Uterus (tissue), 4 donors: Measurements from ENCODE around the gene AP1S3. TPM values are rescaled to one million over a fixed set of nuclear protein-coding genes. Genes with fewer than 3 reads are reported as not detected.

Experiments used
- DNase-seq, 2 donors: peaks; one replicate each; pipeline ENCODE4 v3.0.0-alpha.2; 2019 to 2020
- H3K27ac ChIP-seq, 2 donors: fragments of 200-600 bp; sonication (generic); 1 replicate in 1 of 2; 2 replicates in 1 of 2; pipeline ENCODE4 v1.5.1; 2016 to 2018
- H3K27me3 ChIP-seq, 2 donors: fragments of 200-600 bp; sonication (generic); one replicate each; pipeline ENCODE4 v1.5.1; 2018 to 2019; ENCODE audit warnings: control low read depth in 1 of 2
- H3K36me3 ChIP-seq, 2 donors: fragments of 200-600 bp; sonication (generic); one replicate each; pipeline ENCODE4 v1.5.1; 2019; ENCODE audit warnings: control low read depth in 1 of 2
- H3K4me1 ChIP-seq, 2 donors: fragments of 200-600 bp; sonication (generic); one replicate each; pipeline ENCODE4 v1.5.1; 2018 to 2019; ENCODE audit warnings: control low read depth in 1 of 2
- H3K4me3 ChIP-seq, 2 donors: fragments of 200-600 bp; sonication (generic); 1 replicate in 1 of 2; 2 replicates in 1 of 2; pipeline ENCODE4 v1.5.1; 2018 to 2019; ENCODE audit warnings: mild to moderate bottlenecking in 1 of 2
- H3K9me3 ChIP-seq, 2 donors: fragments of 200-600 bp; sonication (generic); one replicate each; pipeline ENCODE4 v1.5.1; 2019; ENCODE audit warnings: control low read depth in 1 of 2
- CTCF ChIP-seq, 4 experiments: fragments of 200-600 bp in 2 of 4; fragments of 450-650 bp in 2 of 4; sonication (generic) in 2 of 4; IDR thresholded peaks; one replicate each; pipeline ENCODE4 v1.5.1; 2016 to 2019; ENCODE audit warnings: antibody characterized with exemption in 4 of 4, mild to moderate bottlenecking in 2 of 4, moderate library complexity in 1 of 4
- POLR2A ChIP-seq, 2 donors: fragments of 450-650 bp; IDR thresholded peaks; one replicate each; pipeline ENCODE4 v1.6.1; 2016; ENCODE audit warnings: antibody characterized with exemption in 2 of 2, mild to moderate bottlenecking in 1 of 2, moderate library complexity in 1 of 2
- intact Hi-C: fragments of 100-400 bp; cut with DNase I; formaldehyde crosslinking; loops from one replicate; pipeline ENCODE4 v1.15.1; 2023; ENCODE audit warnings: low total_unique reads
- total RNA-seq, 4 donors: library from RNA; depleted of rRNA in 3 of 4; stranded (reverse); fragments of >200 nt in 3 of 4; gene quantifications; one replicate each; pipeline versions ENCODE4 v1.1.0 to v1.2.4, GENCODE V29; 2014 to 2023
- donor health status: DM: yes; HTN: yes; CAD: no.

AP1S3 gene
- total RNA-seq, 4 donors from 2014 or later: 2.0 to 5.6 TPM; not detected in 2

DNA sequence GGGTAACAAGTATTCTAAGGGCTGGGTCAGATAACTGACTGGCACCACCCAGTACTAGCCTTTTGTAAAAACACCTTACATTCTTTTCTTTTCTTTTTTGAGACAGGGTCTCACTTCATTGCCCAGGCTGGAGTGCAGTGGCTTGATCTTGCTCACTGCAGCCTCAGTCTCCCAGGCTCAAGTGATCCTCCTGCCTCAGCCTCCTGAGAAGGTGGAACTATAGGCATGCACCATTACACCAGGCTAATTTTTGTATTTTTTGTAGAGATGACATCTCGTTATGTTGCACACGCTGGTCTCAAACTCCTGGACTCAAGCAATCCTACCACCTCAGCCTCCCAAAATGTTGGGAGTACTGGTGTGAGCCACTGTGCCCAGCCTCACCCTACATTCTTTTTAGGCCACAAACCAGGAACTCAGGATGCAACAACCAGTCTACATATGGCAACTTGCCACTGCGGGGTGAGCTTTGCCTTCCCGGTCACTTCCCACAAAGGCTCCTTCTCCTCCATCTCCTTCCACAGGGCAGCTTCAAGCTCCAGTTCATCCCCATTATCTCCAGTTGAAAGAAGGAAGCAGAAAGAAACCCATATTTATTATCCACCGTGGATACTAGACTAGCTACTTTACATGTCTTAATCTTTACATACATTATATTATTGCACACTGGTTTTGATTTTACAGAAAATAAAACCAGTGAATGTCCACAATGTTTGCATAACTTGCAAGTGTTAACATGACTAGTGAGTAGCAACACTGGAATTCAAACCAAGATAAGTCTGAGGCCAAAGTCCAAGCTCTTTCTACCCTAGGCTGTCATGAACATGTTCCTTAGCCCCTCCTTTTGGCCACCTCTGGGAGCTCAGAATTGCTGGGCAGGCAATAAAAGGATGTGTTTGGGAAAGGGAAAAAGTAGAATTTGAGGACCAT, 23.7 kb upstream of the AP1S3 start:
- no peaks in the 10 kb centered on the region for H3K9me3 ChIP-seq
- intact Hi-C loops: no loop called here

DNA sequence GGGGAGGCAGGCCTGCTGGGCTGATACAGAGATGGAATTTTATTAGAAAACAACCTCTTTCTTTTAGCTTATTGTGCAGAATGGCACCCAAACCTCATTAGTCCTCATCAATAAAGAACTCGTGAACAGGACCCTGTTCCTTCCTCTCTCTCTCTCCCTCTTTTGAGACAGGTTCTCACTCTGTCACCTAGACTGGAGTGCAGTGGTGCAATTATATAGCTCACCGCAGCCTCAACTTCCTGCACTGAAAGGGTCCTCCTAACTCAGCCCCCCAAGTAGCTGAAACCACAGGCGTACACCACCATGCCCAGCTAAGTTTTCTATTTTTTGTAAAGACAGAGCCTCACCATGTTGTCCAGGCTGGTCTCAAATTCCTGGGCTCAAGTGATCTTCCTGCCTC, 21.7 kb upstream of the AP1S3 start:
- TF ChIP-seq CTCF (IDR thresholded peaks at IDR 0.05): no peak
- TF ChIP-seq POLR2A (IDR thresholded peaks at IDR 0.05): no peak

More for the DNA sequence above, 23.7 kb upstream of the AP1S3 start:
- Histone ChIP-seq H3K27ac (no peak overlapping the region), H3K36me3 (no peaks in the 10 kb centered on the region), H3K4me1 (no peaks in the 10 kb centered on the region), H3K27me3 (no peaks in the 10 kb centered on the region), H3K4me3 (no peak overlapping the region)
- TF ChIP-seq POLR2A (IDR thresholded peaks at IDR 0.05): no peak
- no peak for TF ChIP-seq CTCF (IDR thresholded peaks at IDR 0.05)
- no peak for DNase-seq

GRCh38 chr2:223856584-223856983, 19.2 kb upstream of the AP1S3 start:
- Histone ChIP-seq H3K4me3 (no peak overlapping the region), H3K27me3 (no peaks in the 10 kb centered on the region), H3K9me3 (no peaks in the 10 kb centered on the region), H3K27ac (no peak overlapping the region), H3K36me3 (no peaks in the 10 kb centered on the region), H3K4me1 (no peaks in the 10 kb centered on the region)
- TF ChIP-seq POLR2A (IDR thresholded peaks at IDR 0.05): no peak
- no peak for TF ChIP-seq CTCF (IDR thresholded peaks at IDR 0.05)
- DNase-seq: no peak
- intact Hi-C loops: no loop called here

More for the DNA sequence above, 21.7 kb upstream of the AP1S3 start:
- intact Hi-C loops: no loop called here
- H3K9me3 ChIP-seq: no peaks in the 10 kb centered on the region
- no peaks in the 10 kb centered on the region for H3K36me3 ChIP-seq
- no peak overlapping the region for H3K27ac ChIP-seq
- no peaks in the 10 kb centered on the region for H3K27me3 ChIP-seq
- H3K4me1 ChIP-seq: no peaks in the 10 kb centered on the region
- H3K4me3 ChIP-seq: no peak overlapping the region
- DNase-seq: no peak

DNA sequence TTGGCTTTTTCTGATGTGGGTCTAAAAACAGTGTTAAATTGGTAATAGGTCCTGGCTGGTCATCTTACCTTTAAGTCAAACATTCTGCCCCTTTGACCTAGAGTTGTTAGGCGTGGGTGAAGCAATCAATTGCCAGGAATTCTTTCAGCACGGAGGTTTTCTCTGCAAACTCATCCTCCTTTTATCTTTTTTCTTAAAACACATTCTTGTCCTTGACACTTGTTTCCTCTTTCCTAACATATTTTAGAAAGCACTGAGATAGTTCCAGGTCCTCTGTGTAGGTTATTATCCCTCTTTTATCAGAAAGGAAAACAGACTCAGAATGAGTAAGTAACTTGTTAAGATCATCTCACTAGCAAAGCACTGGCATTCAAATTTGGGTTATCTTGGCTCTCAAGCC, 18.6 kb upstream of the AP1S3 start:
- TF ChIP-seq POLR2A (IDR thresholded peaks at IDR 0.05) (no peak), CTCF (IDR thresholded peaks at IDR 0.05) (no peak)
- Histone ChIP-seq H3K27me3 (no peaks in the 10 kb centered on the region), H3K4me1 (no peaks in the 10 kb centered on the region), H3K9me3 (no peaks in the 10 kb centered on the region), H3K36me3 (no peaks in the 10 kb centered on the region), H3K4me3 (no peak overlapping the region), H3K27ac (no peak overlapping the region)
- intact Hi-C loops: no loop called here
- no peak for DNase-seq

GRCh38 chr2:223855426-223855825, 18.0 kb upstream of the AP1S3 start:
- H3K4me1 ChIP-seq: no peaks in the 10 kb centered on the region
- H3K4me3 ChIP-seq: no peak overlapping the region
- H3K27me3 ChIP-seq: no peaks in the 10 kb centered on the region
- intact Hi-C loops: no loop called here
- H3K9me3 ChIP-seq: no peaks in the 10 kb centered on the region
- no peak overlapping the region for H3K27ac ChIP-seq
- TF ChIP-seq CTCF (IDR thresholded peaks at IDR 0.05) (no peak), POLR2A (IDR thresholded peaks at IDR 0.05) (no peak)
- no peak for DNase-seq
- H3K36me3 ChIP-seq: no peaks in the 10 kb centered on the region
